Amniotic epithelial cell (primary cell): ENCODE measurements around the gene PTPRA.
A peak's percentile ranks its signal among the peaks of the same experiment; 100 is the strongest.
"Not testable (repeated sequence)": the region's sequence is repeated elsewhere in the genome, so short reads cannot be mapped to it uniquely, and the experiment has no call there.

Experiments
- DNase-seq: peaks from one replicate; pipeline ENCODE4 v3.0.0-alpha.2; 2010; ENCODE audit warnings: low read depth

PTPRA gene

DNA sequence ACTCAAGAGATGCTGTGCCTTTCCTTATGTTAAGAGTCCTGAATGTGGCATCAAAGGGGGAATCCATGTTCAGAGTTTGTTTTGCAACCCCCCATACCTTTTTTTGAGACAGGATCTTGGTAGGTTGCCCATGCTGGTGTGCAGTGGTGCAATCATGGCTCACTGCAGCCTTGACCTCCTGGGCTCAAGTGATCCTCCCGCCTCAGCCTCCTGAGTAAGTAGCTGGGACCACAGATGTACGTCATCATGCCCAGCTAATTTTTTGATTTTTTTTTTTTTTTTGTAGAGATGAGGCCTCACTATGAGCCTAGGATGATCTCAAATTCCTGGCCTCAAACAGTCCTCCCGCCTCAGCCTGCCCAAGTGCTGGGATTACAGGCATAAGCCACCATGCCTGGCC, 16.5 kb downstream of the PTPRA start:
- DNase-seq = no peak

GRCh38 chr20:2890742-2891141, 17.5 kb downstream of the PTPRA start:
- peak; percentile 16 for DNase-seq

DNA sequence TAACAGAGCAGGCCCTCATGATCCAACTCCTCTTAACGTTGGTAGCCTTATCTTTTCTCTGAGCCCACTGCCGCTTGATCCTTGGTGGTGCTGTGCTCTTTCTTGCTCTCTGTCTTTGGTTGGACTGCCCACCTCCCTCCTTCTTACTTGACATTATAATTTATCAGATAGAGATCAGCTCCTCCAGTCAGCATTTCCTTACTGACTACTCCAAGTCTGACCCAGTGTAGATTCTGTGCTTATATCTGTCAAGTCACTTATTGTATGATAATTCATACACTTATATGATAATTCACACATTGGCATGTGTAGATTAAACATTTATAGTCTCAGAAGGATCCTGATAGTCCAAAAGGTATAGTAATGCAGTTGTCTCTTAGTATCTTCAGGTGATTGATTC, 18.1 kb downstream of the PTPRA start:
- DNase-seq = no peak

DNA sequence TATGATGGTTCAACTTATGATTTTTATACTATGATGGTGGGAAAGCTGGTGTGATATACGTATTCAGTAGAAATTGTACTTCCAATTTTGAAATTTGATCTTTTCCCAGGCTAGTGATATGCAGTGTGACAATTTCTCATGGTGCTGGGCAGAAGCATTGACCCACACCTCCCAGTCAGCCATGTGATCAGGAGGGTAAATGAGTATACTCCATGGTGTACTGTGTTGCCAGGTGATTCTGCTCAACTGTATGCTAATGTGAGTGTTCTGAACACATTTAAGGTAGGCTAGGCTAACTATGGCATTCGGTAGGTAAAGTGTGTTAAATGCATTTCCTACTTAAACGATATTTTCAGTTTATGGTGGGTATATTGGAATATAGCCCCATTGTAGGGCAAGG, 19.1 kb downstream of the PTPRA start:
- no peak for DNase-seq

- no peak for DNase-seq
These were observed 20.9 kb downstream of the PTPRA start for GRCh38 chr20:2894221-2894620.

- DNase-seq = not testable (repeated sequence)
These were observed 21.9 kb downstream of the PTPRA start for GRCh38 chr20:2895154-2895553.

GRCh38 chr20:2899243-2899642, 26.0 kb downstream of the PTPRA start:
- DNase-seq = no peak

DNA sequence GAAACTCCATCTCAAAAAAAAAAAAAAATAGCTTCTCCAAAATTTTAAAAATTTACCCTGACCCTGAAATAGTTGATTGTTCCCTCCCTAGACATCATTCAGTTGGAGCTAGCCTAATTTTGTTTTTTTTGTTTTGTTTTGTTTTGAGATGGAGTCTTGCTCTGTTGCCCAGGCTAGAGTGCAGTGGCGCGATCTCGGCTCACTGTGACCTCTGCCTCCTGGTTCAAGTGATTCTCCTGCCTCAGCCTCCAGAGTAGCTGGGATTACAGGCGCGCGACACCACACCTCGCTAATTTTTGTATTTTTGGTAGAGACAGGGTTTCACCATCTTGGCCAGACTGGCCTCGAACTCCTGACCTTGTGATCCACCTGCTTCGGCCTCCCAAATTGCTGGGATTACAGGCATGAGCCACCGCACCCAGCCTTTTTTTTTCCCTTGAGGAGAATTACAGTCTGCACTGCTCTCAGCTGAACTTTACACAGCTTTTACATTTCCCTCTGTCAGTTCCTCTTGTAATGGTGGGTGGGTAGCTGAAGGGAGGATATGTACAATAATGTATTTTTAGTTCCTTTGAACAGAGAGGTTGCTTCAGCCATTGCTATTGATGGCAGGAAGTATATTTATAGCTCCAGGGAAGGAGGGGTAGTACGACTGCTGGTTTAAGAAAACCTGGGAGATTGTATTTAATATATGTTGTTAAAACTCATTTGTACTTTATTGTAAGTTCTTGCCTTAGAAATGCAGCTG, 27.7 kb downstream of the PTPRA start:
- DNase-seq = no peak

GRCh38 chr20:2902291-2902690, 29.0 kb downstream of the PTPRA start:
- no peak for DNase-seq

GRCh38 chr20:2902818-2903217, 29.5 kb downstream of the PTPRA start:
- DNase-seq = no peak

- DNase-seq = no peak
These were observed 30.4 kb downstream of the PTPRA start for GRCh38 chr20:2903686-2904085.

- no peak for DNase-seq
These were observed 34.2 kb downstream of the PTPRA start for GRCh38 chr20:2907519-2907918.

DNA sequence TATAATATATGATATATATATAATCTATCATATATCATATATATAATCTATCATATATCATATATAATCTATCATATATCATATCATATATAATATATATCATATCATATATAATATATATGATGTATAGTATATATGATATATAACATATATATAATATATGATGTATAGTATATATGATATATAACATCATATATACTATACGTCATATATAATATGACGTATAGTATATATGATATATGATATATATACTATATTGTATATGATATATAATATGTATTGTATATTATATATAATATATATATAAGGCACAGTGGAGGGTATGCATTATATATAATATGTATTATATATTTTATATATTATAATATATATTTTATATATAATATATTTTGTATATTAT, 36.7 kb downstream of the PTPRA start:
- no peak for DNase-seq

- peak; percentile 40 for DNase-seq
These were observed 37.9 kb downstream of the PTPRA start for GRCh38 chr20:2911200-2911599.

GRCh38 chr20:2914160-2914559, 40.9 kb downstream of the PTPRA start:
- DNase-seq = peak; percentile 43

GRCh38 chr20:2917266-2917665, 44.0 kb downstream of the PTPRA start:
- DNase-seq = no peak

DNA sequence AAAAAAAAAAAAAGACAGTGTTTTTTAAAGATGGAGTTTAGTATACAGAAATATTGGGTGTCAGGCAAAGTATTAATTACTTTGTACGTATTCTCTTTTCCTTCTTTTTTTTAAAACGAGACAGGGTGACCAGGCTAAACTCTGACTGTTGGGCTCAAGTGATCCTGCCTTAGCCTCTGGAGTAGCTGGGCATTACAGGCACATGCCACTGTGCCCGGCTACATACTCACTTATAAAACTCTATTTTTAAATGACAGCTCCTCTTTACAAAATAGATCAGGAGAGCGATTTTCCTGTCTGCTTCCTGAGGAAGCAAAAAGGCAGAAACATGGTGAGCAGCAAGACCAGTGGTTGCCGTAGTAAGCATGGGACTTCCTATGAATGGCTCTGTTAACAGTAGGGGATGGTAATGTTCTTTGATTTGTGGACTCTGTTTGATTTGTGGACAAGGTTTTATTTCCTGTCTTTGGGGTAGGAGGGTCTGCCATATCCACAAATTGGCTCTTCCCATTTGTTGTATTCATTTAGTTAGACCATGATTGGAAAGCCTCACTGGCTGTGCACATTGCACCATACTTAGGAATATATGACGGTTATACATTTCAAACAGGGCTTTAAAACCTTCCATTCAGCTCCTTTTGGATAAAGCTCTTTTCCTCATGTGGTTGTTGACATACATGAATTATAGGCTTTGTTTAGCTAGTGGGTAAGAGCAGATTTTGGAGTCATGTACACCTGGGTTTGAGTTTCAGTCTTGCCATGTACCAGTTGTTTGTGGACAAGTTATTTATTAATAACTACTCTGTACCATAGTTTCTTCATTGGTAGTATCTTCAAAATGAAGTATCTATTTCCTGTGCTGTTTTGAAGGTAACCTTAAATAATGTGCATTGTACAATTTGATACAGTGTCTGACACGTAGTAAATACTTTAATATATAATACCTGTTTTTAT, 45.1 kb downstream of the PTPRA start:
- no peak for DNase-seq

GRCh38 chr20:2919518-2920245, 46.4 kb downstream of the PTPRA start:
- DNase-seq = no peak

DNA sequence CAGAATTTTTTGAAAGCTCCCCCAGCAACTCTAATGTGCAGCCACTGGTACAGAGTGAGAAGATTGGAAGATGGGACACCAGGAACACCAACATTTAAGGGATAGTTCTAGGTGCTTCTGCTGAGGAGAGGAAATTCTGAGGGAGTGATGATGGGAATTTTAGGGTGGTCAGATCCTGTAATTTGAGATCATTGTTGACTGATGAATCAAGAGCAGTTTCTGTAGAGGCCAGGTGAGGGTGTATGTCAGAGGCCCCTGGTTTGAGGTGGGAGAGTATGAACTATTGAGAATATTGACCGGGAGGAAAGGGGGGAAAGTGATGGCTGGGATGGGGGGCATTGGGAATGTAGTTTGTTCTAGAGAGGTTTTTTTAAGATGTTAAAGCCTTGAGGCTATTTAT, 47.2 kb downstream of the PTPRA start:
- no peak for DNase-seq

GRCh38 chr20:2921506-2921905, 48.2 kb downstream of the PTPRA start:
- no peak for DNase-seq

- no peak for DNase-seq
These were observed 49.7 kb downstream of the PTPRA start for GRCh38 chr20:2922957-2923356.

GRCh38 chr20:2930538-2930937, 57.3 kb downstream of the PTPRA start:
- DNase-seq = no peak

- no peak for DNase-seq
These were observed 59.2 kb downstream of the PTPRA start for GRCh38 chr20:2932498-2932897.
